Dermis microvascular lymphatic vessel endothelial cell (primary cell): Measurements from ENCODE around the gene EFCC1. TPM values are rescaled to one million over a fixed set of nuclear protein-coding genes. Genes with fewer than 3 reads are reported as not detected.
"Not testable (repeated sequence)": the region's sequence is repeated elsewhere in the genome, so short reads cannot be mapped to it uniquely, and the experiment has no call there.

Experiments used
- DNase-seq, 2 donors: peaks; one replicate each; pipeline versions ENCODE4 v3.0.0 to v3.0.0-alpha.2; 2010; ENCODE audit warnings: low read depth in 2 of 2
- total RNA-seq: library from RNA; depleted of rRNA; stranded (reverse); fragments of >200 nt; gene quantifications from 2 replicates; pipeline ENCODE4 v1.2.1, GENCODE V29; 2014

The EFCC1 gene
- total RNA-seq, 1 donor from 2014 or later = 2.7 TPM

DNA sequence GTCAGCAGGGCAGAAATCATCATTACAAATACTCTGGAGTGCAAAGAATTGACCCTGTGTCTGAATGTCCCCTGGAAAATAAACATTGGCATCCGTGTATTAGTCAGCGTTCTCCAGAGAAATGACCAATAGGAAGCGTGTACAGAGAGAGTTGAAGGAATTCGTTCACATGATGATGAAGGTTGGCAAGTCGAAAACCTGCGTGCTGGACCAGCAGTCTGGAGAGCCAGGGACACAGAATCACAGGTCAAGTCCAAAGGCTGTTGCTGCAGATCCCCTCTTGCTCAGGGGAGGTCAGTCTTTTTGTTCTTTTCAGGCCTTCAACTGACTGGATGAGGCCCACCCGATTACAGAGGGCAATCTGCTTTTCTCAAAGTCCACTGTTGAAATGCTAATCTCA is 76.1 kb downstream of the EFCC1 start:
- DNase-seq = peak; percentile 72 to 82

DNA sequence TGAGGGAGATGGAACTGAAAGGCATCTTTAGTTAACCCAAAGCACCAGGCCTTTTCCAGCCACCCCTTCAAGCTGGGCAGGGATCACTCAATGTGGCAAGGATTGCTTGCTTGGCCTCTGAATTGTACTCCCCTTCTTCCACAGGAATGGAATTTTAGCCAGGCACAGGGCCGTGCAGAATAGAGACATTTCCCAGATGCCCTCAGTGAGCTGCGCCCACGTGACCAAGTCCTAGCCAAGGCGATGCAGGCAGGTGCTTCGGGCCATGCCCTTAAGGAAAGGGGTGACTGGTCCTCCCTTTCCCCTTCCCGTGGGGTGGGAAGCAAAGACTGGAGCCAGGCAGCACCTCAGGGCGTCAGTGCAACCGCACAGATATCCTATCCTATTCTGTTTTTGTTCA is 77.4 kb downstream of the EFCC1 start:
- no peak for DNase-seq

DNA sequence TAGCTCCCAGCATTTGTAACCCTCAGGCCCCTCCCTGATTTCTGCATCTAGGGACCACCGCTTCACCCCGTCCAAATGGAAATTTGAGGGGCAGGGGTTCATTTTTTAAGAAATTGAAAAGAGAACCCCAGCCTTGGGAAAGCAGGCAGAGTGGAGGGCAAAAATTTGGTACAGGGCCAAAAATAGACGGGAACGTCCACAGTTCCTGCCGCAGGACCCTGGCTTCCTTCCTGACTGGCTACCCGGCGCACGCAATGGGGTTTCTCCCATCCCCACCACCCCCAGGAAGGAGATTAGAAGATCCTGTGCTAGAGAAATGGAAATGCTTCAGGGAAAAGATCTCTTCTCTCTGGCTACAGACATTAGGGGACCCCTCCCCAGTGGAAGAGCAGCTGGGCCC is 80.4 kb downstream of the EFCC1 start:
- DNase-seq = no peak

DNA sequence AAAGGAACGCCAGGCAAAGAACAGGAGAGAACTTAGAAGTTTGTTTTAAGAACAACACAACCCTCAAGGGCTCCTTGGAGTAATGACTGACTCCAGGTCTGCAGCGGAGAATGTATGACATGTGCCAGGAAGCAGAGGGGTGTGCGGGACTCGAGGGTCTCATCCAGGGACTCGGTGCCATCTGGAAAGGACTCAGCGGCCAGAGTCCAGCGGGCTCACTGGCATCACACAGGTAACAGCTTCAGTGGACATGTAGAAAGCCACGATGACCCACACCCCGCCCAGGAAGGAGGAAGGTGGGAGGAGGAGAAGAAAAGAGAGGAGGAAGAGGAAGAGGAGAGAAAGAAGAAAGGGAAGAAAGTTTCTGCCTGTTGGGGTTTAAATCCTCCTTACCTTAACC is 80.9 kb downstream of the EFCC1 start:
- no peak for DNase-seq

DNA sequence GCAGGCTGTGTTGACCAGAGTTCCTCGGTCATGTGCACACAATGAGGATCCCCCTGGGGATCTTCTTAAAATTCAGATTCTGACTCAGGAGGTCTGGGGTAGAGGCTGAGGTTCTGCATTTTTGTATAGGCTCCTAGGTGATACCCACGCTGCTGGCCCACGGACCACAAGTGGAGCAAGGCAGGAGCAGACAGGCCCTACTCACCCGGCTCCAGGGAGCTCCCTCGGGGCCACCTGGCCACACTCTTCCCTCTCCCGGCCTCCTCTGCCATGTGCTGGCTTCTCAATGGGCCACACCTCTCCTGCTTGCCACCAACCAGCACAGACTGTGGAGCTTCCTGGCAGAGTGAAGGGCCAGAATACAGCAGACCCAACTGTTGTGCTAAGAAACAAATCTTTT is 83.4 kb downstream of the EFCC1 start:
- no peak for DNase-seq

DNA sequence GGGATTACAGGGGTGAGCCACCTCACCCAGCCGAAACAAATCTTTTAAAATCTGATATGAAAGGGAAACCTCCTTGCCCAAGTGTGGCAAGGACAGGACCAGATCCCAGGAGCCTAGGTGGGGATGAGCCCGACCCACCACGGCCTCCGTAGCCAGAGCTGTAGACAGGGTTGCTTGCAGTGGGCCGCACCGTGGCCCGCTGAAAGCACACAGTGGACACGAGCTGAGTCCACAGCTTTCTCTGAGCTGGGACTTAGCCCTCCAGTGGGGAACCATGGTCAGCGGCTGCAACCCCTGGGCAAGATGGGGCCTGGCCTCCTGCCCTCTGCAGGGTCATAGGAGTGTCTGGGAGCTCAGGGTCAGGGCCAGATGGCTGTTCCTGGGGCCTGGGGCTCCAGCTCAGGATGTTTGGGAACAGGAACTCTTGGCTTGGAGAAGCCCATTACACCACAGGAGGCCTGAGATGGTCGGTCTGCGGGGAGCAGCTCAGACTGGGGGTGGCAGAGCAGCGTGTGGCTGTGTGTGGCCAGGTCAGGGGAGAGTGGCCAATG is 84.1 kb downstream of the EFCC1 start:
- DNase-seq = no peak

DNA sequence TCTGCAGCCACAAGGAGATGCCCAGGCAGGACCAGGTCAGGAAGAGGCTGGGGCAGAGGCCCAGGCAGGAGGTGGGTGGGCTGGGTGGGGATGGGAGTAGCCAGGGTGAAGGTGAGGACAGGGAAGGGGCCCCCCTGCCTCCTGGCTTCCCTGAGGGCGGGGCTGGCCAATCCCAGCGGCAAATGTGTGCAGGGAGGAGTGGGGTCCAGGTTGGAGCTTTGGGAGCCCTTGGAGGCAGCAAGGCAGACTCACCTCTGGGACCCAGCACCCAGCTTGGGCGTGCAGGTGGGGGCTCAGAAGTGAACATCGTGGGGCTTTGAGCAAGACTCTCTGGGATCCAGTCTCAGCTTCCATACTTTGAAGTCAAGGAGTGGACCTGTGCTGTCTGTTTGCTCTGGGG is 84.7 kb downstream of the EFCC1 start:
- DNase-seq = no peak

DNA sequence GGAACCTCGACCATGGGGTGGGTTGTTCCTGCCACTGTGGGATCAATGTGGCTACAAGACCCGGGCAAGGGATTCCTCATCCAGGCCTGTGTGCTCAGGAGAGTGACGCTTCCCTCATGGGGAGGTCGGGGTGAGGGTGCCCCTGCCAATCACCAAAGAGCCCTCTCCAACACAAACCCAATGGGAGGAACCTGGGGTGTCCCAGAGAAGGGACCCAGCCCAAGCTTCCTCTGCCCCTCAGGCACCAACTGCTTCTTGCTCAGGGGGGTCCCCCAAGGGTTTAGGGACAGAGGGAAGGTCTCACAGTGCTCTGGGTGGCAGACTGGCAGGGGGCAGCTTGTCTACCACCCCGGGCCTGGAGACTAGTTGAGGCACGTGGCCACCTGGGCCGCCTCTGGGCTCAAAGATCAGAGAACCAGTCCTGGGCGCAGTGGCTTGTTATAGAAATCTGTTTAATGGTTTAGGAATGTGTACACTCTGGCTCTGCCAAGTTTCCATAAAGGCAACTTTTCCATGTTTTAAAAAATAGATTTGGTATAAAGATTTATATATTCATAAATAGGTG is 86.1 kb downstream of the EFCC1 start:
- peak; percentile 67 for DNase-seq

DNA sequence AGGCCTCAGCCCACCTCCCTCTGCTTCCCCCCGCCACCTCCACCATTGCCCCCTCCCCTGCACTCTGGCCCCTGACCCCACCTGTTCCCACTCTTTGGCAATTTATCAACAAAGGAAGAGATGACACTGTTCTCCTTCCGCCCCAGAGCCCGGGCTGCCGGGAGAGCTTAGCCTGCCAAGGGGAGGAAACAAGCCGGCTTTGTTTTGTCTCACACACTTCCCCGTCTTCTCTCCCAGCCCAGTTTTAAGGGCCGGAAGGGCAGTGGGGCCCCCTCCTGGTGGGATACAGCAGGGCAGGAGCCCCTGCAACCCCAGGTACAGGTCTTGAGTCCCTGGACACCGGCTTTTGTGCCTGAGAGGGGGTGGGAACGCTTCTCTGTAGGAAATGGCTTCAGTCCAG is 86.8 kb downstream of the EFCC1 start:
- DNase-seq = peak; percentile 68 to 78

DNA sequence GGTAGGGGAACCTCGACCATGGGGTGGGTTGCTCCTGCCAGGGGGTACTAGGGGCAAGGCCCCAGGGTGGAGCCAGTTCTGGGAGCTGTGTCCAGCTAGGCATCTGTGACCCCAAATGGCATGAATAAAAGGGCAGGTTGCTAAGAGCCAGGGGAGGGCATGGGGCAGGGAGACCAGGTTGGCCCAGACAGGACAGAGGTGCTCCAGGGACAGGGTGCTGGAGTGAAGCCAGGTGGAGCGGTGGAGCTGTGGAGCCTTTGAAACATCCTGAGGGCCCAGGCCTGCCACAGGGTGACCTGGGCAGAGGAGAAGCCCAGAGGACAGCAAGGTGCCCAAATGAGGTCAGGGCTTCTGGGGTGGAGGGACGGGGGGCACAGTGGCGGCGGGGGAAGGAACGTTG is 87.2 kb downstream of the EFCC1 start:
- not testable (repeated sequence) for DNase-seq

Other genes with a start within 250 kb of the EFCC1 start
- 32.2 and 32.7 TPM in 2 replicates for gene ACAD9, start 121.7 kb upstream of the EFCC1 start, total RNA-seq
- 0.51 and 1.0 TPM in 2 replicates for gene CFAP92, start 7.2 kb upstream of the EFCC1 start, total RNA-seq
- not detected in 2 replicates for gene GP9, start 59.5 kb downstream of the EFCC1 start, total RNA-seq
- 55.6 and 95.2 TPM in 2 replicates for gene RAB43, start 120.5 kb downstream of the EFCC1 start, total RNA-seq
- gene ISY1, start 159.8 kb downstream of the EFCC1 start, total RNA-seq = 40.8 and 60.1 TPM in 2 replicates
- 238 and 273 TPM in 2 replicates for gene CNBP, start 182.6 kb downstream of the EFCC1 start, total RNA-seq
- 171 and 212 TPM in 2 replicates for gene COPG1, start 248.3 kb downstream of the EFCC1 start, total RNA-seq